ENCODE data around the gene BRDT.

BRDT gene

DNA sequence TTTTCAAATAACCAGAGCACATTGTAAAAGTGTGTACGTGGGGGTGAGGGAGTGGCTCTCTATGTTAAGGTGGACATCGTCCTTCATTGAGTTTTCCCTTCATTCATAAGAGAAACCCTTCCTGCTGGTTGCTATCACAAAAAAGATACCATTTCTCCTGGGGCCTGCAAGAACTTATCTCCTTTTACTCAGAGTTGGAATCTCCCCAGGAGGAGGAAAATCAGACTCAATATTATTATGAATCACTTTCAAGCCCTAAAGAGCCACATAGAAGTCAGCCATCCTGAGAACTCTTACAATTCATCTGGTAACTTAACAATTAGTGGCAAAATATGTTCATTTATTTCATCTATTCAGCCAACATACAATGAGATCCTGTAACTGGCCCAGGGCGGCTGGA, 36.2 kb upstream of the BRDT start:
- no peak for ATAC-seq
- no peak for TF ChIP-seq PPARA (CRISPR knock-in tag; IDR thresholded peaks at IDR 0.05; ENCODE audit: borderline replicate concordance)
- no peak for TF ChIP-seq ZNF565 (CRISPR knock-in tag; conservative IDR thresholded peaks at IDR 0.05; ENCODE audit: low read depth)
- TF ChIP-seq ISL1 (CRISPR knock-in tag; IDR thresholded peaks at IDR 0.05), result no peak

DNA sequence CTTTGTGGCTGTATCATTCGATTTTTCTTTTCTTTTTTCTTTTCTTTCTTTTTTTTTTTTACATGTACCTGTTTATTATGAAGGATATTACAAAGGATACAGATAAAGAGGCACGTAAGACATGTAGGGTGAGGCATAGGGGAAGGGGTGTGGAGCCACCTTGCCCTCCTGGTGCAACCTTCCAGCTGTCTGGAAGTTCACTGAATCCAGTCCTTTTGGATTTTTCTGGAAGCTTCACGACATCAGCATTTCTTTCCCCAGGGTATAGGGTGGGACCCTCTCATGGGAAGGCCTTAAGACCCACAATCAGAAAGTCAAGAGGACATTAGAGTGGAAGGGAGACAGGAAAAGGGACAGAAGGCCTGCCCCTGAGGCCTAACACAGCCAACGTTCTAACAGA, 33.2 kb upstream of the BRDT start:
- no peak for ATAC-seq
- no peak for TF ChIP-seq ZNF70 (CRISPR knock-in tag; IDR thresholded peaks at IDR 0.05)
- TF ChIP-seq, protein P1, sequence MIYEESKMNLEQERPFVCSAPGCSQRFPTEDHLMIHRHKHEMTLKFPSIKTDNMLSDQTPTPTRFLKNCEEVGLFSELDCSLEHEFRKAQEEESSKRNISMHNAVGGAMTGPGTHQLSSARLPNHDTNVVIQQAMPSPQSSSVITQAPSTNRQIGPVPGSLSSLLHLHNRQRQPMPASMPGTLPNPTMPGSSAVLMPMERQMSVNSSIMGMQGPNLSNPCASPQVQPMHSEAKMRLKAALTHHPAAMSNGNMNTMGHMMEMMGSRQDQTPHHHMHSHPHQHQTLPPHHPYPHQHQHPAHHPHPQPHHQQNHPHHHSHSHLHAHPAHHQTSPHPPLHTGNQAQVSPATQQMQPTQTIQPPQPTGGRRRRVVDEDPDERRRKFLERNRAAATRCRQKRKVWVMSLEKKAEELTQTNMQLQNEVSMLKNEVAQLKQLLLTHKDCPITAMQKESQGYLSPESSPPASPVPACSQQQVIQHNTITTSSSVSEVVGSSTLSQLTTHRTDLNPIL (CRISPR knock-in tag; IDR thresholded peaks at IDR 0.05; ENCODE audit: low read depth), result no peak
- no peak for TF ChIP-seq ISL1 (CRISPR knock-in tag; IDR thresholded peaks at IDR 0.05)
- no peak for TF ChIP-seq GLIS3 (CRISPR knock-in tag; IDR thresholded peaks at IDR 0.05)
- no peak for TF ChIP-seq ESRRG (CRISPR knock-in tag; IDR thresholded peaks at IDR 0.05)
- TF ChIP-seq, protein P2, sequence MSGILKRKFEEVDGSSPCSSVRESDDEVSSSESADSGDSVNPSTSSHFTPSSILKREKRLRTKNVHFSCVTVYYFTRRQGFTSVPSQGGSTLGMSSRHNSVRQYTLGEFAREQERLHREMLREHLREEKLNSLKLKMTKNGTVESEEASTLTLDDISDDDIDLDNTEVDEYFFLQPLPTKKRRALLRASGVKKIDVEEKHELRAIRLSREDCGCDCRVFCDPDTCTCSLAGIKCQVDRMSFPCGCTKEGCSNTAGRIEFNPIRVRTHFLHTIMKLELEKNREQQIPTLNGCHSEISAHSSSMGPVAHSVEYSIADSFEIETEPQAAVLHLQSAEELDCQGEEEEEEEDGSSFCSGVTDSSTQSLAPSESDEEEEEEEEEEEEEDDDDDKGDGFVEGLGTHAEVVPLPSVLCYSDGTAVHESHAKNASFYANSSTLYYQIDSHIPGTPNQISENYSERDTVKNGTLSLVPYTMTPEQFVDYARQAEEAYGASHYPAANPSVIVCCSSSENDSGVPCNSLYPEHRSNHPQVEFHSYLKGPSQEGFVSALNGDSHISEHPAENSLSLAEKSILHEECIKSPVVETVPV (CRISPR knock-in tag; IDR thresholded peaks at IDR 0.05), result no peak
- no peak for TF ChIP-seq RARB (CRISPR knock-in tag; IDR thresholded peaks at IDR 0.05)
- no peak for TF ChIP-seq OSR1 (CRISPR knock-in tag; IDR thresholded peaks at IDR 0.05)
- no peak for TF ChIP-seq ZFP3 (CRISPR knock-in tag; IDR thresholded peaks at IDR 0.05)
- TF ChIP-seq PPARA (CRISPR knock-in tag; IDR thresholded peaks at IDR 0.05; ENCODE audit: borderline replicate concordance), result no peak
- TF ChIP-seq CSDC2 (CRISPR knock-in tag; IDR thresholded peaks at IDR 0.05), result no peak
- TF ChIP-seq TOX (CRISPR knock-in tag; IDR thresholded peaks at IDR 0.05; ENCODE audit: borderline replicate concordance), result no peak
- TF ChIP-seq SNAI2 (CRISPR knock-in tag; IDR thresholded peaks at IDR 0.05), result no peak
- TF ChIP-seq ZNF8 (CRISPR knock-in tag; IDR thresholded peaks at IDR 0.05), result no peak
- no peak for TF ChIP-seq TCF4 (CRISPR knock-in tag; IDR thresholded peaks at IDR 0.05; ENCODE audit: borderline replicate concordance)
- no peak for TF ChIP-seq BACH2 (CRISPR knock-in tag; IDR thresholded peaks at IDR 0.05; ENCODE audit: borderline replicate concordance)
- TF ChIP-seq, protein P3, sequence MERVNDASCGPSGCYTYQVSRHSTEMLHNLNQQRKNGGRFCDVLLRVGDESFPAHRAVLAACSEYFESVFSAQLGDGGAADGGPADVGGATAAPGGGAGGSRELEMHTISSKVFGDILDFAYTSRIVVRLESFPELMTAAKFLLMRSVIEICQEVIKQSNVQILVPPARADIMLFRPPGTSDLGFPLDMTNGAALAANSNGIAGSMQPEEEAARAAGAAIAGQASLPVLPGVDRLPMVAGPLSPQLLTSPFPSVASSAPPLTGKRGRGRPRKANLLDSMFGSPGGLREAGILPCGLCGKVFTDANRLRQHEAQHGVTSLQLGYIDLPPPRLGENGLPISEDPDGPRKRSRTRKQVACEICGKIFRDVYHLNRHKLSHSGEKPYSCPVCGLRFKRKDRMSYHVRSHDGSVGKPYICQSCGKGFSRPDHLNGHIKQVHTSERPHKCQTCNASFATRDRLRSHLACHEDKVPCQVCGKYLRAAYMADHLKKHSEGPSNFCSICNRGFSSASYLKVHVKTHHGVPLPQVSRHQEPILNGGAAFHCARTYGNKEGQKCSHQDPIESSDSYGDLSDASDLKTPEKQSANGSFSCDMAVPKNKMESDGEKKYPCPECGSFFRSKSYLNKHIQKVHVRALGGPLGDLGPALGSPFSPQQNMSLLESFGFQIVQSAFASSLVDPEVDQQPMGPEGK (CRISPR knock-in tag; IDR thresholded peaks at IDR 0.05; ENCODE audit: borderline replicate concordance), result no peak
- TF ChIP-seq, protein P4, sequence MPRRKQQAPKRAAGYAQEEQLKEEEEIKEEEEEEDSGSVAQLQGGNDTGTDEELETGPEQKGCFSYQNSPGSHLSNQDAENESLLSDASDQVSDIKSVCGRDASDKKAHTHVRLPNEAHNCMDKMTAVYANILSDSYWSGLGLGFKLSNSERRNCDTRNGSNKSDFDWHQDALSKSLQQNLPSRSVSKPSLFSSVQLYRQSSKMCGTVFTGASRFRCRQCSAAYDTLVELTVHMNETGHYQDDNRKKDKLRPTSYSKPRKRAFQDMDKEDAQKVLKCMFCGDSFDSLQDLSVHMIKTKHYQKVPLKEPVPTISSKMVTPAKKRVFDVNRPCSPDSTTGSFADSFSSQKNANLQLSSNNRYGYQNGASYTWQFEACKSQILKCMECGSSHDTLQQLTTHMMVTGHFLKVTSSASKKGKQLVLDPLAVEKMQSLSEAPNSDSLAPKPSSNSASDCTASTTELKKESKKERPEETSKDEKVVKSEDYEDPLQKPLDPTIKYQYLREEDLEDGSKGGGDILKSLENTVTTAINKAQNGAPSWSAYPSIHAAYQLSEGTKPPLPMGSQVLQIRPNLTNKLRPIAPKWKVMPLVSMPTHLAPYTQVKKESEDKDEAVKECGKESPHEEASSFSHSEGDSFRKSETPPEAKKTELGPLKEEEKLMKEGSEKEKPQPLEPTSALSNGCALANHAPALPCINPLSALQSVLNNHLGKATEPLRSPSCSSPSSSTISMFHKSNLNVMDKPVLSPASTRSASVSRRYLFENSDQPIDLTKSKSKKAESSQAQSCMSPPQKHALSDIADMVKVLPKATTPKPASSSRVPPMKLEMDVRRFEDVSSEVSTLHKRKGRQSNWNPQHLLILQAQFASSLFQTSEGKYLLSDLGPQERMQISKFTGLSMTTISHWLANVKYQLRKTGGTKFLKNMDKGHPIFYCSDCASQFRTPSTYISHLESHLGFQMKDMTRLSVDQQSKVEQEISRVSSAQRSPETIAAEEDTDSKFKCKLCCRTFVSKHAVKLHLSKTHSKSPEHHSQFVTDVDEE (CRISPR knock-in tag; IDR thresholded peaks at IDR 0.05), result no peak
- no peak for TF ChIP-seq ZNF565 (CRISPR knock-in tag; conservative IDR thresholded peaks at IDR 0.05; ENCODE audit: low read depth)
- no peak for TF ChIP-seq ZC3H10 (CRISPR knock-in tag; IDR thresholded peaks at IDR 0.05)

DNA sequence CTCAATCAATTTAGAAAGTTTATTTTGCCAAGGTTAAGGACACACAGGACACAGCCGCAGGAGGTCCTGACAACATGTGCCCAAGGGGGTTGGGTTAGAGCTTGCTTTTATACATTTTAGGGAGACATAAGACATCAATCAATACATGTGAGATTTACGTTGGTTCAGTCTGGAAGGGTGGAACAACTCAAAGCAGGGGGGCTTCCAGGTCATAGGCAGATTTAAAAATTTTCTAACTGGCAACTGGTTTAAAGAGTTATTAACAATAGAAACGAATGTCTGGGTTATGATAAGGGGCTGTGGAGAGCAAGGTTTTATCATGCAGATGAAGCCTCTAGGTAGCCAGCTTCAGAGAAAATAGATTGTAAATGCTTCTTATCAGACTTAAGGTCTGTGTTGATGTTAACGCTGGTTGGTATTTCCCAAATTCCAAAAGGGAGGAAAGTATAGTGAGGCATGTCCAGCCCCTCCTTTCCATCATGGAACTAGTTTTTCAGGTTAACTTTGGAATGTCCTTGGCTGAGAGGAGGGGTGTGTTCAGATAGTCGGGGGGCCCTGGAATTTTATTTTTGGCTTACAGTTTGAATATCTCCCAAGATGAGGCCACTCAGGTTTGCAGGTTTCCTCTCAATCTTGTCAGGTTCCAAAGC, 32.3 kb upstream of the BRDT start:
- no peak for ATAC-seq
- no peak for TF ChIP-seq ZFP3 (CRISPR knock-in tag; IDR thresholded peaks at IDR 0.05)
- no peak for TF ChIP-seq OSR1 (CRISPR knock-in tag; IDR thresholded peaks at IDR 0.05)
- TF ChIP-seq ARNTL (CRISPR knock-in tag; IDR thresholded peaks at IDR 0.05; ENCODE audit: borderline replicate concordance, low read depth), result no peak
- no peak for TF ChIP-seq PPARA (CRISPR knock-in tag; IDR thresholded peaks at IDR 0.05; ENCODE audit: borderline replicate concordance)
- TF ChIP-seq, protein P1 (CRISPR knock-in tag; IDR thresholded peaks at IDR 0.05; ENCODE audit: low read depth), result no peak
- no peak for TF ChIP-seq BACH2 (CRISPR knock-in tag; IDR thresholded peaks at IDR 0.05; ENCODE audit: borderline replicate concordance)
- TF ChIP-seq ZC3H10 (CRISPR knock-in tag; IDR thresholded peaks at IDR 0.05), result no peak
- TF ChIP-seq ZFP30 (CRISPR knock-in tag; IDR thresholded peaks at IDR 0.05), result no peak
- no peak for TF ChIP-seq ZNF565 (CRISPR knock-in tag; conservative IDR thresholded peaks at IDR 0.05; ENCODE audit: low read depth)
- no peak for TF ChIP-seq RARB (CRISPR knock-in tag; IDR thresholded peaks at IDR 0.05)
- no peak for TF ChIP-seq TCF4 (CRISPR knock-in tag; IDR thresholded peaks at IDR 0.05; ENCODE audit: borderline replicate concordance)
- TF ChIP-seq, protein P2 (CRISPR knock-in tag; IDR thresholded peaks at IDR 0.05), result no peak
- TF ChIP-seq ZNF8 (CRISPR knock-in tag; IDR thresholded peaks at IDR 0.05), result no peak
- TF ChIP-seq SNAI2 (CRISPR knock-in tag; IDR thresholded peaks at IDR 0.05), result no peak
- no peak for TF ChIP-seq CSDC2 (CRISPR knock-in tag; IDR thresholded peaks at IDR 0.05)
- no peak for TF ChIP-seq GLIS3 (CRISPR knock-in tag; IDR thresholded peaks at IDR 0.05)
- TF ChIP-seq, protein P3 (CRISPR knock-in tag; IDR thresholded peaks at IDR 0.05; ENCODE audit: borderline replicate concordance), result no peak
- TF ChIP-seq ISL1 (CRISPR knock-in tag; IDR thresholded peaks at IDR 0.05), result no peak
- TF ChIP-seq TOX (CRISPR knock-in tag; IDR thresholded peaks at IDR 0.05; ENCODE audit: borderline replicate concordance), result no peak

Measured in SK-N-SH treated with all-trans-retinoic acid at 6 μM for 48 hours (cell line).